ENCODE results near the gene TIAM2. TPM values are rescaled to one million over a fixed set of nuclear protein-coding genes. Genes with fewer than 3 reads are reported as not detected.

TIAM2 gene
- total RNA-seq, 1 donor from 2014 or later: 36.8 TPM

- peaks cover 13% of the 10 kb centered on the region for H3K36me3 Mint-ChIP-seq (ENCODE audit: low read depth)
- TF ChIP-seq, protein P1, sequence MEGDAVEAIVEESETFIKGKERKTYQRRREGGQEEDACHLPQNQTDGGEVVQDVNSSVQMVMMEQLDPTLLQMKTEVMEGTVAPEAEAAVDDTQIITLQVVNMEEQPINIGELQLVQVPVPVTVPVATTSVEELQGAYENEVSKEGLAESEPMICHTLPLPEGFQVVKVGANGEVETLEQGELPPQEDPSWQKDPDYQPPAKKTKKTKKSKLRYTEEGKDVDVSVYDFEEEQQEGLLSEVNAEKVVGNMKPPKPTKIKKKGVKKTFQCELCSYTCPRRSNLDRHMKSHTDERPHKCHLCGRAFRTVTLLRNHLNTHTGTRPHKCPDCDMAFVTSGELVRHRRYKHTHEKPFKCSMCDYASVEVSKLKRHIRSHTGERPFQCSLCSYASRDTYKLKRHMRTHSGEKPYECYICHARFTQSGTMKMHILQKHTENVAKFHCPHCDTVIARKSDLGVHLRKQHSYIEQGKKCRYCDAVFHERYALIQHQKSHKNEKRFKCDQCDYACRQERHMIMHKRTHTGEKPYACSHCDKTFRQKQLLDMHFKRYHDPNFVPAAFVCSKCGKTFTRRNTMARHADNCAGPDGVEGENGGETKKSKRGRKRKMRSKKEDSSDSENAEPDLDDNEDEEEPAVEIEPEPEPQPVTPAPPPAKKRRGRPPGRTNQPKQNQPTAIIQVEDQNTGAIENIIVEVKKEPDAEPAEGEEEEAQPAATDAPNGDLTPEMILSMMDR (conservative IDR thresholded peaks at IDR 0.05): no peak
- no peak for DNase-seq (ENCODE audit: low read depth, low spot score)
- H3K4me3 Mint-ChIP-seq: no peak overlapping the region
- H3K9me3 Mint-ChIP-seq: no peaks in the 10 kb centered on the region
- peak overlapping the region; percentile 8 for H3K27ac Mint-ChIP-seq (ENCODE audit: unreplicated experiment)
- H3K4me1 Mint-ChIP-seq: peaks cover 12% of the 10 kb centered on the region
- no peaks in the 10 kb centered on the region for H3K27me3 Mint-ChIP-seq (ENCODE audit: low read depth)
Observed at GRCh38 chr6:155291291-155291690, 296.2 kb downstream of the TIAM2 start.

DNA sequence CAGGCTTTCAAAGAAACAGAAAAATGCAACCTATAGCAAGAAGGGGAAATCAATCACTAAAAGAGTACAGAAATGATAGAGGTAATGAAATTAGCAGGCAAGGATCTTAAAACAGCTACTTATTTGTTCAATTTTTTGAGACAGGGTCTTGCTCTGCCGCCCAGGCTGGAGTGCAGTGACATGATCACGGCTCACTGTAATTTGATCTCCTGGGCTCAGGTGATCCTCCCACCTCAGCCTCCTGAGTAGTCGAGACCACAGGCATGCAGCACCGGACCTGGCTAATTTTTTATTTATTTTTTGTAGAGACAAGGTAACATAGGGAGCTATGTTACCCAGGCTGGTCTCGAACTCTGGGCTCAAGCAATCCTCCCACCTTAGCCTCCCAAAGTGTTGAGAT, 297.6 kb downstream of the TIAM2 start:
- Mint-ChIP-seq H3K36me3 (ENCODE audit: low read depth) (peaks cover 15% of the 10 kb centered on the region), H3K4me3 (no peak overlapping the region), H3K27me3 (ENCODE audit: low read depth) (no peaks in the 10 kb centered on the region), H3K4me1 (peaks cover 10% of the 10 kb centered on the region), H3K27ac (ENCODE audit: unreplicated experiment) (no peak overlapping the region), H3K9me3 (no peaks in the 10 kb centered on the region)
- DNase-seq (ENCODE audit: low read depth, low spot score): no peak
- TF ChIP-seq, protein P1 (conservative IDR thresholded peaks at IDR 0.05): no peak

DNA sequence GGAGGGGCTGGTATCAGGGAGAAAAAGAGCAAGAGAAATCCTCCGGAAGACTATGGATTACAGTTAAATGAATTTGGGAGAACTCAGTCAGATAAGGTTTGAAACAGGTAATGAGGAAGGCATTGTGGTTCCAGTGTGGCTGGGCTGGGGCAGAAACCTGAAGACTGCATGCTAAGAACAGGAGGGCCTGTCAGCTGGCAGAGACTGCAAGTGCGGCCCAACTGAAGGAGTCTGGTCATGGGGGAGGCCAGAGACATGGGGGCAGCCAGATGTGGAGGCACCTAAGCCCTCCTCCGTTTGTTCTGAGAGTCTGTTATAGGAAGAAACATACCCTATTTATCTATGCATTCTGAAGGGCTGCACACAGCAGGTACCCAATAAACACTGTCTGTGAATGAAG, 302.6 kb downstream of the TIAM2 start:
- TF ChIP-seq, protein P1 (conservative IDR thresholded peaks at IDR 0.05): no peak
- Mint-ChIP-seq H3K9me3 (no peaks in the 10 kb centered on the region), H3K4me3 (no peak overlapping the region), H3K27ac (ENCODE audit: unreplicated experiment) (no peak overlapping the region), H3K27me3 (ENCODE audit: low read depth) (no peaks in the 10 kb centered on the region), H3K4me1 (no peaks in the 10 kb centered on the region), H3K36me3 (ENCODE audit: low read depth) (peaks cover 10% of the 10 kb centered on the region)
- DNase-seq (ENCODE audit: low read depth, low spot score): no peak

DNA sequence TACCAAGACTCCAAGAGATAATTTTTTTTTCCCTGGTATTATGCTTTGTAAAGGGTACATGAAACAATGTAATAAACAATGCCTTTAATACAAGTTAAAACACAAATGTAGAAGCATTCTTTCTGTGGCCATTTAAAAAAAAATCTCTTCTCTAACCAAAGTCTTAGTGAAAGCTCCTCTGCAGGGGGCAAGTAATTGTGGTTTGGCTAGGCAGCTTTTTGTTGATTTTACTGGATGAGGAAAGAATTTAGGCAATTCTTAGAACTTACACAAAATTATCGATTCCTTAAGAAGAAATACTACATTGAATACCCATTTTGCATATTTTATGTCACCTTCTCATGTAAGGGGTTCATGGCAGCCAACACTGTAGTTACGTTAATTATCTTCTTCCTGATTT, 306.8 kb downstream of the TIAM2 start:
- no peak overlapping the region for H3K27ac Mint-ChIP-seq (ENCODE audit: unreplicated experiment)
- peaks cover 11% of the 10 kb centered on the region for H3K36me3 Mint-ChIP-seq (ENCODE audit: low read depth)
- no peaks in the 10 kb centered on the region for H3K9me3 Mint-ChIP-seq
- TF ChIP-seq, protein P1 (conservative IDR thresholded peaks at IDR 0.05): no peak
- DNase-seq (ENCODE audit: low read depth, low spot score): no peak
- H3K4me3 Mint-ChIP-seq: no peak overlapping the region
- H3K4me1 Mint-ChIP-seq: no peaks in the 10 kb centered on the region
- no peaks in the 10 kb centered on the region for H3K27me3 Mint-ChIP-seq (ENCODE audit: low read depth)

GRCh38 chr6:155303361-155303870, 308.3 kb downstream of the TIAM2 start:
- H3K27ac Mint-ChIP-seq (ENCODE audit: unreplicated experiment): no peak overlapping the region
- TF ChIP-seq, protein P1 (conservative IDR thresholded peaks at IDR 0.05): no peak
- no peaks in the 10 kb centered on the region for H3K4me1 Mint-ChIP-seq
- H3K4me3 Mint-ChIP-seq: no peak overlapping the region
- DNase-seq (ENCODE audit: low read depth, low spot score): no peak
- H3K9me3 Mint-ChIP-seq: no peaks in the 10 kb centered on the region
- no peaks in the 10 kb centered on the region for H3K27me3 Mint-ChIP-seq (ENCODE audit: low read depth)
- H3K36me3 Mint-ChIP-seq (ENCODE audit: low read depth): peaks cover 12% of the 10 kb centered on the region

Data from neural crest cell (in vitro differentiated cells).